ENCODE data around the gene BBS4. TPM values are rescaled to one million over a fixed set of nuclear protein-coding genes. Genes with fewer than 3 reads are reported as not detected.

Gene BBS4
- total RNA-seq, 5 donors from 2014 or later (not counting 1 experiment from before 2014, with no cell fraction given): 16.1 to 19.7 (median 16.6) TPM

- Histone ChIP-seq H3K9me3 (peaks cover 6% of the 10 kb centered on the region), H3K4me3 (ENCODE audit: control insufficient read depth in 1 of 2, extremely low read depth in 1 of 2, low read length in 1 of 2) (no peak overlapping the region), H3K27me3 (replicated peaks in 1 of 2; ENCODE audit: control insufficient read depth in 2 of 2, extremely low read depth in 1 of 2, insufficient read depth in 2 of 2, low read length in 1 of 2) (no peaks in the 10 kb centered on the region), H3K36me3 (ENCODE audit: control insufficient read depth in 2 of 2, extremely low read depth in 1 of 2, insufficient read depth in 1 of 2, low read length in 1 of 2) (peaks cover 5 to 64% of the 10 kb centered on the region in 2 donors), H3K4me1 (ENCODE audit: control insufficient read depth in 1 of 2, extremely low read depth in 1 of 2, insufficient read depth in 2 of 2, low read length in 2 of 2) (no peaks in the 10 kb centered on the region), H3K27ac (ENCODE audit: low read length) (no peak overlapping the region)
- no peak overlapping the region for H3K4me3 Mint-ChIP-seq
- ChIA-PET CTCF (interaction anchor here (0.6 to 0.8 kb wide), 4 partner anchors 43 to 257 kb away, joined by 3 to 4 read pairs (median 4); no protein-coding TSS in a partner anchor), POLR2A (interaction anchor here in 1 of 2 donors (0.8 kb wide), 1 partner anchor 17 kb away, joined by 7 read pairs; no protein-coding TSS in a partner anchor)
- DNase-seq (no peak), ATAC-seq (replicated peaks in 1 of 4) (no peak)
- no peak overlapping the region for H3K27ac Mint-ChIP-seq
- H3K9me3 Mint-ChIP-seq: peaks cover 4 to 16% (median 8%) of the 10 kb centered on the region in 3 donors
- H3K27me3 Mint-ChIP-seq: no peaks in the 10 kb centered on the region
- WGBS (ENCODE audit: insufficient coverage): no CpG with 5 or more reads among the region's 3 CpGs
- peaks cover 65% of the 10 kb centered on the region for H3K36me3 Mint-ChIP-seq
- H3K4me1 Mint-ChIP-seq: peaks cover 0 to 8% (median 4%) of the 10 kb centered on the region in 3 donors
These were observed 78.6 kb downstream of the BBS4 start for GRCh38 chr15:72764656-72765055.

GRCh38 chr15:72766025-72766424, 80.0 kb downstream of the BBS4 start:
- Histone ChIP-seq H3K27me3 (replicated peaks in 1 of 2; ENCODE audit: control insufficient read depth in 2 of 2, extremely low read depth in 1 of 2, insufficient read depth in 2 of 2, low read length in 1 of 2) (no peaks in the 10 kb centered on the region), H3K9me3 (peaks cover 6% of the 10 kb centered on the region), H3K36me3 (ENCODE audit: control insufficient read depth in 2 of 2, extremely low read depth in 1 of 2, insufficient read depth in 1 of 2, low read length in 1 of 2) (peaks cover 9 to 65% of the 10 kb centered on the region in 2 donors), H3K4me3 (ENCODE audit: control insufficient read depth in 1 of 2, extremely low read depth in 1 of 2, low read length in 1 of 2) (no peak overlapping the region), H3K4me1 (ENCODE audit: control insufficient read depth in 1 of 2, extremely low read depth in 1 of 2, insufficient read depth in 2 of 2, low read length in 2 of 2) (no peaks in the 10 kb centered on the region), H3K27ac (ENCODE audit: low read length) (no peak overlapping the region)
- ChIA-PET CTCF (interaction anchor here in 1 of 2 donors (0.6 kb wide), 2 partner anchors 24 to 25 kb away, joined by 3 read pairs; no protein-coding TSS in a partner anchor), POLR2A (no interaction called here)
- H3K27me3 Mint-ChIP-seq: no peaks in the 10 kb centered on the region
- no peak for DNase-seq
- no peak overlapping the region for H3K27ac Mint-ChIP-seq
- H3K9me3 Mint-ChIP-seq: peaks cover 4 to 16% (median 8%) of the 10 kb centered on the region in 3 donors
- H3K4me3 Mint-ChIP-seq: no peak overlapping the region
- H3K36me3 Mint-ChIP-seq: peaks cover 67% of the 10 kb centered on the region
- no peak for ATAC-seq (replicated peaks in 1 of 4)
- WGBS (ENCODE audit: insufficient coverage): no CpG with 5 or more reads among the region's 2 CpGs
- peaks cover 4 to 8% (median 4%) of the 10 kb centered on the region in 3 donors for H3K4me1 Mint-ChIP-seq

GRCh38 chr15:72766780-72767179, 80.8 kb downstream of the BBS4 start:
- Histone ChIP-seq H3K27me3 (replicated peaks in 1 of 2; ENCODE audit: control insufficient read depth in 2 of 2, extremely low read depth in 1 of 2, insufficient read depth in 2 of 2, low read length in 1 of 2) (no peaks in the 10 kb centered on the region), H3K36me3 (ENCODE audit: control insufficient read depth in 2 of 2, extremely low read depth in 1 of 2, insufficient read depth in 1 of 2, low read length in 1 of 2) (peaks cover 9 to 66% of the 10 kb centered on the region in 2 donors), H3K9me3 (peaks cover 6% of the 10 kb centered on the region), H3K4me3 (ENCODE audit: control insufficient read depth in 1 of 2, extremely low read depth in 1 of 2, low read length in 1 of 2) (no peak overlapping the region), H3K27ac (ENCODE audit: low read length) (no peak overlapping the region), H3K4me1 (ENCODE audit: control insufficient read depth in 1 of 2, extremely low read depth in 1 of 2, insufficient read depth in 2 of 2, low read length in 2 of 2) (no peaks in the 10 kb centered on the region)
- Mint-ChIP-seq H3K4me1 (peaks cover 7 to 8% (median 8%) of the 10 kb centered on the region in 3 donors), H3K36me3 (peaks cover 67% of the 10 kb centered on the region), H3K9me3 (peaks cover 4 to 16% (median 8%) of the 10 kb centered on the region in 3 donors), H3K4me3 (no peak overlapping the region), H3K27ac (no peak overlapping the region), H3K27me3 (no peaks in the 10 kb centered on the region)
- POLR2A ChIA-PET: no interaction called here
- ATAC-seq (replicated peaks in 1 of 4) (no peak), DNase-seq (no peak)
- WGBS (ENCODE audit: insufficient coverage): no CpG with 5 or more reads among the region's 2 CpGs
- CTCF ChIA-PET: no interaction called here

DNA sequence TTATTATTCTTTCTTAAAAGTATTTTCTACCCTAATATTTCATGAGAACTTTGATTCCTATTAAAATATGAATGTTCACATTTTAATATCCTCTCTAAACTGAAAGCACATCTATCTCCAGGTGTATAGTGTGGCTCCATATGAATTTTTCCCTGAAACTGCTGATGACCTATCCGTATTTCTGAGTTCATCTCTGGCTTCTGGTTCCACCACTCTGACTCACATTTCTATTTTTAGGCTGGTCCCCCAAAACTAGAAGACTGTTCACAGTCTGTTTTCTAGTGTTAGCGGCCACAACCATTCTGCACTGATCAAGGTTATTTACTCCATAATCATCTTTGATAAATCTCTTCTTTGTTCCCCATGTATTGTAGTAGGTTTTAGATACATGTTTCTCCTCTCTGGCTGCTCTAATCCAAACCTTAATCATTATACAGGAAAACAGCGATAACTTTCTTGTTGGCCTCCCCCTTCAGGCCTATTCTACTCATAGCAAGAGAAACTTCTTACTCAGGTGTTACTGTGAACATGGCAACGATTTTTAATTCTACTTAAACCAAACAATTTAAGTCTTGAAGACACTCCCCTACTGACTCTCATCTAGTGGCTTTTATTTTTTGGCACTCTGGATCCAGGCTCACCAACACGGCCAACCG, 84.8 kb downstream of the BBS4 start:
- CTCF ChIA-PET: no interaction called here

DNA sequence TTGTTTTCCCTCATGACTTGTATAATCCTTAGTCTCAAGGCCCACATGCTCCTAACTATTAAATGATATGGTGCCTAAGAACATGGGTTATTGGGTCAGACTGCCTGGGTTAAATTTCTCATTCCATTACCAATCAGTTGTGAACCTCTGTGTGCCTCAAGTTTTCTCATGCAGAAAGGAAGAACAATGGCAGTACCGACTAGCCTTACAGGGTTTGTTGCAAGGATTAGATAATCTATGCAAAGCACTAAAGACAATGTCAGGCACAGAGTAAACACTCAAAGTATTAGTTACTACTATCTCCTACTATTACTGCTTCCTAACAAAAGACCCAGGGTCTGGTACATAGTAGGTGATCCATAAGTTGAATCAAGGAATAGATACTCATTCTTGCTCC, 85.3 kb downstream of the BBS4 start:
- H3K9me3 Mint-ChIP-seq: peaks cover 4 to 16% (median 8%) of the 10 kb centered on the region in 3 donors
- H3K36me3 Mint-ChIP-seq: peaks cover 76% of the 10 kb centered on the region
- POLR2A ChIA-PET: no interaction called here
- ATAC-seq (replicated peaks in 1 of 4) (no peak), DNase-seq (no peak)
- H3K27me3 Mint-ChIP-seq: no peaks in the 10 kb centered on the region
- peaks cover 23 to 27% (median 27%) of the 10 kb centered on the region in 3 donors for H3K4me1 Mint-ChIP-seq
- peaks cover 0 to 3% of the 10 kb centered on the region in 2 experiments for H3K4me1 ChIP-seq (ENCODE audit: control insufficient read depth in 1 of 2, extremely low read depth in 1 of 2, insufficient read depth in 2 of 2, low read length in 2 of 2)
- H3K27ac Mint-ChIP-seq: no peak overlapping the region
- H3K4me3 Mint-ChIP-seq: no peak overlapping the region
- CTCF ChIA-PET: no interaction called here
- no CpG with 5 or more reads among the region's 1 CpG for WGBS (ENCODE audit: insufficient coverage)
- H3K27ac ChIP-seq (ENCODE audit: low read length): no peak overlapping the region
- no peaks in the 10 kb centered on the region for H3K27me3 ChIP-seq (replicated peaks in 1 of 2; ENCODE audit: control insufficient read depth in 2 of 2, extremely low read depth in 1 of 2, insufficient read depth in 2 of 2, low read length in 1 of 2)
- H3K36me3 ChIP-seq (ENCODE audit: control insufficient read depth in 2 of 2, extremely low read depth in 1 of 2, insufficient read depth in 1 of 2, low read length in 1 of 2): peaks cover 12 to 66% of the 10 kb centered on the region in 2 donors
- H3K4me3 ChIP-seq (ENCODE audit: control insufficient read depth in 1 of 2, extremely low read depth in 1 of 2, low read length in 1 of 2): no peak overlapping the region
- H3K9me3 ChIP-seq: peaks cover 6% of the 10 kb centered on the region

More for the DNA sequence above, 84.8 kb downstream of the BBS4 start:
- Histone ChIP-seq H3K27ac (ENCODE audit: low read length) (no peak overlapping the region), H3K4me3 (ENCODE audit: control insufficient read depth in 1 of 2, extremely low read depth in 1 of 2, low read length in 1 of 2) (no peak overlapping the region), H3K27me3 (replicated peaks in 1 of 2; ENCODE audit: control insufficient read depth in 2 of 2, extremely low read depth in 1 of 2, insufficient read depth in 2 of 2, low read length in 1 of 2) (no peaks in the 10 kb centered on the region), H3K9me3 (peaks cover 6% of the 10 kb centered on the region), H3K36me3 (ENCODE audit: control insufficient read depth in 2 of 2, extremely low read depth in 1 of 2, insufficient read depth in 1 of 2, low read length in 1 of 2) (peaks cover 12 to 71% of the 10 kb centered on the region in 2 donors), H3K4me1 (ENCODE audit: control insufficient read depth in 1 of 2, extremely low read depth in 1 of 2, insufficient read depth in 2 of 2, low read length in 2 of 2) (peaks cover 0 to 3% of the 10 kb centered on the region in 2 experiments)
- POLR2A ChIA-PET: no interaction called here
- Mint-ChIP-seq H3K9me3 (peaks cover 4 to 16% (median 8%) of the 10 kb centered on the region in 3 donors), H3K27me3 (no peaks in the 10 kb centered on the region), H3K36me3 (peaks cover 79% of the 10 kb centered on the region), H3K4me3 (no peak overlapping the region), H3K4me1 (peaks cover 18 to 23% (median 21%) of the 10 kb centered on the region in 3 donors), H3K27ac (no peak overlapping the region)
- DNase-seq (no peak), ATAC-seq (replicated peaks in 1 of 4) (peak in 1 of 4 experiments; percentile 35)
- WGBS (ENCODE audit: insufficient coverage): 30% methylated on average over 2 of the region's 6 CpGs

DNA sequence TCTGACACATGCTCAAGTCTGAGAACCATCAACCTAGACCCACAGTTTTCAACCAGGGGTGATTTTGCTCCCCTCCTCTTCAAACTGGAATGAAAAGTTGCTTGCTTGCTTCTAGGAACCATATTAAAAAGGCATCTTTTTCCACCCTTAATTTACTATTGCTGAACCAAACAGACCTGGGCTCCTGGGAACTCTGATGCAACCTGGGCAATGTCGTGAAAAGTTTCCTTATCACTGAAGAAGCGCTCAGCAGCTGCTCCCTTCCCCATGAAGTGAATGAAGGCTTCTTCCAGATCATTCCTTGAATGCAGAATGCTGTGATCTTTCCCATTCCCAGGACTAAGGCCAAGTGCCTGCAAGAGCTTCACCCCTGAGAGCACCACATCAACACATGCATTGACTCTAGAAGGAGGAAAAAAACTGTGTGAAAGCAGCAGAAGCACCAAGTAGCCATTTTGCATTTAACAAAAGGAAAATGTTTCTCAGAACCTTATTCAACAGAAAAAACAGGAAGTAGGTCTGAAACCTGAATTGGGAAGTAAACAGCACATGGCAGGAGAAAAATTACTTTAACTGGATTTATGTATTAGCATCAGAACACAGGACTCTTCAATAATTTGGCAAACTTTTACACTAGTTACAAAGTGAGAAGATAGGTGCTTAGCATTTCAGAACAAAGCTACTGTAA, 88.8 kb downstream of the BBS4 start:
- peak overlapping the region; percentile 30 to 50 for H3K27ac Mint-ChIP-seq
- no peaks in the 10 kb centered on the region for H3K9me3 ChIP-seq
- 90% methylated on average over 2 of the region's 2 CpGs for WGBS (ENCODE audit: insufficient coverage)
- ChIA-PET POLR2A (interaction anchor here in 1 of 2 donors (0.6 kb wide), 1 partner anchor 406 kb away, joined by 4 read pairs; no protein-coding TSS in a partner anchor), CTCF (no interaction called here)
- no peak for ATAC-seq (replicated peaks in 1 of 4)
- H3K27me3 Mint-ChIP-seq: no peaks in the 10 kb centered on the region
- H3K27ac ChIP-seq (ENCODE audit: low read length): no peak overlapping the region
- H3K4me1 ChIP-seq (ENCODE audit: control insufficient read depth in 1 of 2, extremely low read depth in 1 of 2, insufficient read depth in 2 of 2, low read length in 2 of 2): peaks cover 0 to 3% of the 10 kb centered on the region in 2 experiments
- H3K9me3 Mint-ChIP-seq: no peaks in the 10 kb centered on the region
- H3K27me3 ChIP-seq (replicated peaks in 1 of 2; ENCODE audit: control insufficient read depth in 2 of 2, extremely low read depth in 1 of 2, insufficient read depth in 2 of 2, low read length in 1 of 2): no peaks in the 10 kb centered on the region
- H3K4me1 Mint-ChIP-seq: peaks cover 47 to 52% (median 48%) of the 10 kb centered on the region in 3 donors
- H3K36me3 Mint-ChIP-seq: peaks cover 63% of the 10 kb centered on the region
- H3K4me3 ChIP-seq (ENCODE audit: control insufficient read depth in 1 of 2, extremely low read depth in 1 of 2, low read length in 1 of 2): no peak overlapping the region
- no peak overlapping the region for H3K4me3 Mint-ChIP-seq
- no peak for DNase-seq
- peaks cover 11 to 61% of the 10 kb centered on the region in 2 donors for H3K36me3 ChIP-seq (ENCODE audit: control insufficient read depth in 2 of 2, extremely low read depth in 1 of 2, insufficient read depth in 1 of 2, low read length in 1 of 2)
